NCI-H2107 (cell line): ENCODE measurements around the gene GALNTL6.
"Not testable (repeated sequence)": the region's sequence is repeated elsewhere in the genome, so short reads cannot be mapped to it uniquely, and the experiment has no call there.

Experiments
- DNase-seq: peaks from one replicate; lab custom pipeline; 2025; lab: John Stamatoyannopoulos, UW

The GALNTL6 gene

GRCh38 chr4:172946503-172946902 lies 1133.3 kb downstream of the GALNTL6 start:
- DNase-seq: no peak

GRCh38 chr4:172947594-172947993 lies 1134.4 kb downstream of the GALNTL6 start:
- DNase-seq: no peak

GRCh38 chr4:172950990-172951389 lies 1137.8 kb downstream of the GALNTL6 start:
- DNase-seq: no peak

GRCh38 chr4:172951679-172952451 lies 1138.7 kb downstream of the GALNTL6 start:
- no peak for DNase-seq

GRCh38 chr4:172953896-172954568 lies 1140.8 kb downstream of the GALNTL6 start:
- DNase-seq: no peak

- DNase-seq: not testable (repeated sequence)
Measured at GRCh38 chr4:172956340-172956739, 1143.1 kb downstream of the GALNTL6 start.

GRCh38 chr4:172957216-172957615 lies 1144.0 kb downstream of the GALNTL6 start:
- DNase-seq: no peak

GRCh38 chr4:172962564-172963353 lies 1149.6 kb downstream of the GALNTL6 start:
- DNase-seq: peak; percentile 42

- DNase-seq: no peak
Measured at GRCh38 chr4:172963498-172964294, 1150.5 kb downstream of the GALNTL6 start.

GRCh38 chr4:172970189-172970588 lies 1157.0 kb downstream of the GALNTL6 start:
- DNase-seq: not testable (repeated sequence)

- DNase-seq: no peak
Measured at GRCh38 chr4:172974586-172974985, 1161.4 kb downstream of the GALNTL6 start.

- no peak for DNase-seq
Measured at GRCh38 chr4:172975651-172976229, 1162.5 kb downstream of the GALNTL6 start.

GRCh38 chr4:172977491-172978041 lies 1164.4 kb downstream of the GALNTL6 start:
- DNase-seq: not testable (repeated sequence)

GRCh38 chr4:172978848-172979247 lies 1165.6 kb downstream of the GALNTL6 start:
- DNase-seq: no peak

- DNase-seq: no peak
Measured at GRCh38 chr4:172979332-172979731, 1166.1 kb downstream of the GALNTL6 start.

GRCh38 chr4:172980219-172980618 lies 1167.0 kb downstream of the GALNTL6 start:
- DNase-seq: no peak

GRCh38 chr4:172982151-172982590 lies 1169.0 kb downstream of the GALNTL6 start:
- no peak for DNase-seq

GRCh38 chr4:172983014-172983413 lies 1169.8 kb downstream of the GALNTL6 start:
- DNase-seq: no peak

GRCh38 chr4:172983631-172984030 lies 1170.4 kb downstream of the GALNTL6 start:
- no peak for DNase-seq

- no peak for DNase-seq
Measured at GRCh38 chr4:172985552-172985951, 1172.3 kb downstream of the GALNTL6 start.

GRCh38 chr4:172986114-172986513 lies 1172.9 kb downstream of the GALNTL6 start:
- no peak for DNase-seq
